Neural progenitor cell (in vitro differentiated cells): Measurements from ENCODE around the gene MBD4. TPM values are rescaled to one million over a fixed set of nuclear protein-coding genes. Genes with fewer than 3 reads are reported as not detected.

Experiments used
- DNase-seq: peaks from one replicate; pipeline ENCODE4 v3.0.0-alpha.2; 2016; ENCODE audit warnings: low spot score
- H2AFZ ChIP-seq: fragments of 200-600 bp; sonication (generic); replicated peaks from 2 replicates; pipeline ENCODE4 v1.6.1; 2016; ENCODE audit warnings: antibody characterized with exemption
- H3F3A ChIP-seq: fragments of 200-600 bp; sonication (generic); 2 replicates; pipeline ENCODE4 v1.6.1; 2016; ENCODE audit warnings: antibody characterized with exemption, low read depth
- H3K27ac ChIP-seq: fragments of 200-600 bp; sonication (generic); 2 replicates; pipeline ENCODE4 v1.5.1; 2016; ENCODE audit warnings: mild to moderate bottlenecking
- H3K27me3 ChIP-seq: fragments of 200-600 bp; sonication (generic); 2 replicates; pipeline ENCODE4 v1.6.1; 2016; ENCODE audit warnings: mild to moderate bottlenecking, moderate library complexity
- H3K36me3 ChIP-seq: fragments of 200-600 bp; sonication (generic); 2 replicates; pipeline ENCODE4 v1.5.1; 2016
- H3K4me1 ChIP-seq: fragments of 200-600 bp; sonication (generic); 2 replicates; pipeline ENCODE4 v1.6.1; 2016; ENCODE audit warnings: mixed run types
- H3K4me2 ChIP-seq: fragments of 200-600 bp; sonication (generic); 2 replicates; pipeline ENCODE4 v1.6.1; 2016
- H3K4me3 ChIP-seq: fragments of 200-600 bp; sonication (generic); 2 replicates; pipeline ENCODE4 v1.5.1; 2016
- H3K79me2 ChIP-seq: fragments of 200-600 bp; sonication (generic); 2 replicates; pipeline ENCODE4 v1.6.1; 2016; ENCODE audit warnings: low read depth
- H3K9ac ChIP-seq: fragments of 200-600 bp; sonication (generic); 2 replicates; pipeline ENCODE4 v1.6.1; 2016
- H3K9me3 ChIP-seq: fragments of 200-600 bp; sonication (generic); 2 replicates; pipeline ENCODE4 v1.5.1; 2016; ENCODE audit warnings: low read depth
- H4K20me1 ChIP-seq: fragments of 200-600 bp; sonication (generic); 2 replicates; pipeline ENCODE4 v1.6.1; 2016; ENCODE audit warnings: low read depth
- H3K27ac Mint-ChIP-seq: 3 replicates; pipeline ENCODE4 v1.8.0; 2021; ENCODE audit warnings: mixed read lengths
- H3K27me3 Mint-ChIP-seq: 2 replicates; pipeline ENCODE4 v1.8.0; 2022; ENCODE audit warnings: low read depth, mild to moderate bottlenecking, inconsistent platforms, moderate library complexity, mixed read lengths; ENCODE audit not compliant: insufficient read depth
- H3K36me3 Mint-ChIP-seq: 3 replicates; pipeline ENCODE4 v1.8.0; 2021; ENCODE audit warnings: mixed read lengths
- H3K4me1 Mint-ChIP-seq: 3 replicates; pipeline ENCODE4 v1.8.0; 2021; ENCODE audit warnings: mixed read lengths
- H3K4me3 Mint-ChIP-seq: 3 replicates; pipeline ENCODE4 v1.8.0; 2021; ENCODE audit warnings: mild to moderate bottlenecking, moderate library complexity, mixed read lengths
- H3K9me3 Mint-ChIP-seq: 3 replicates; pipeline ENCODE4 v1.8.0; 2020; ENCODE audit warnings: mixed read lengths
- EZH2 ChIP-seq: fragments of 200-600 bp; sonication (generic); IDR thresholded peaks from 2 replicates; pipeline ENCODE4 v1.6.1; 2017; ENCODE audit warnings: antibody characterized with exemption, mild to moderate bottlenecking, moderate library complexity
- EZH2phosphoT487 ChIP-seq: fragments of 200-600 bp; sonication (generic); IDR thresholded peaks from 2 replicates; pipeline ENCODE4 v1.6.1; 2017; ENCODE audit warnings: antibody characterized with exemption
- total RNA-seq: library from RNA; depleted of rRNA; stranded (reverse); fragments of >200 nt; gene quantifications from 2 replicates; pipeline ENCODE4 v1.2.3, GENCODE V29; 2015; ENCODE audit warnings: low replicate concordance
- TF ChIP-seq, protein P1 (sequence below): fragments of 200-600 bp; sonication (generic); IDR thresholded peaks from 2 replicates; pipeline ENCODE4 v1.5.1; 2017; ENCODE audit warnings: antibody characterized with exemption, mild to moderate bottlenecking

The MBD4 gene
- total RNA-seq, 1 donor from 2014 or later, result 46.3 TPM

DNA sequence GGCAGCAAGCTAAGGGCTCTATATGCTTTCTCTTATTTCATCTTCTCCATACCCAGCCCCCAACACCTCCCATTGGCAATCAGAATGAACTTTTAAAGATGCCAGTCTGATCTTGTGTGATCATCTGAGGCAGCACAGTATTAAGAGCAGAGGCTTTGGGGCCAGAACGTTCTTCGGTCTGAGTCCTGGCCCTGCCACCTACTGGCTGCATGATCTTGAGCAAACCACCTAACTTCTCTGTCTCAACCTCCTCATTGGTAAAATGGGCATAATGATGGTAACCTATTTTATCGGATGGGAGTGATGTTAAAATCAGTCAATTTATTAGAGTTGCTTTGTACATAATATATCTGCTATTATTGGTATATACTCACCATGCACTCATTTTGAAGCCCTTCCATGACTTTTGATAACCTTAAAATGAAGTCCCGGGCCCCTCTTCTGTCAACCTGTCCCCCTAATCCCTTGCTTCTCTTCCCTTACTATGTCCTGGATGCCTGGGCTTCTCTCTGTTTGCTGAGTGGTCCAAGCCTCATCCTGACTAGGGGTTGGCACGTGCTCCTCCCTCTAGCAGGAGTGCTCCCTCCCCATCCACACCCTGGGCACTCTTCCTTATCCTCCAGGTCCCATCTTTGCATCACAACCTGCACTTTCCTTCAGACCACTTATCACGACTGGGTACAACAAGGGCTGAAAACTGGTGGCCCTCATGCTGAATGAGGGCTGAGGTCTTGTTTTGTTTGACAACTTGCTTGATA is 17.6 kb downstream of the MBD4 start:
- Mint-ChIP-seq H3K36me3 (no peaks in the 10 kb centered on the region), H3K4me1 (peaks cover 24% of the 10 kb centered on the region), H3K27ac (no peak overlapping the region), H3K27me3 (peaks cover 10% of the 10 kb centered on the region), H3K9me3 (no peaks in the 10 kb centered on the region), H3K4me3 (no peak overlapping the region)
- no peaks in the 10 kb centered on the region for H3K9me3 ChIP-seq
- no peak overlapping the region for H3K4me3 ChIP-seq
- peaks cover 26% of the 10 kb centered on the region for H3K4me1 ChIP-seq
- H3F3A ChIP-seq, result peaks cover 16% of the 10 kb centered on the region
- H2AFZ ChIP-seq, result no peak overlapping the region
- no peak for TF ChIP-seq EZH2phosphoT487
- TF ChIP-seq, protein P1, sequence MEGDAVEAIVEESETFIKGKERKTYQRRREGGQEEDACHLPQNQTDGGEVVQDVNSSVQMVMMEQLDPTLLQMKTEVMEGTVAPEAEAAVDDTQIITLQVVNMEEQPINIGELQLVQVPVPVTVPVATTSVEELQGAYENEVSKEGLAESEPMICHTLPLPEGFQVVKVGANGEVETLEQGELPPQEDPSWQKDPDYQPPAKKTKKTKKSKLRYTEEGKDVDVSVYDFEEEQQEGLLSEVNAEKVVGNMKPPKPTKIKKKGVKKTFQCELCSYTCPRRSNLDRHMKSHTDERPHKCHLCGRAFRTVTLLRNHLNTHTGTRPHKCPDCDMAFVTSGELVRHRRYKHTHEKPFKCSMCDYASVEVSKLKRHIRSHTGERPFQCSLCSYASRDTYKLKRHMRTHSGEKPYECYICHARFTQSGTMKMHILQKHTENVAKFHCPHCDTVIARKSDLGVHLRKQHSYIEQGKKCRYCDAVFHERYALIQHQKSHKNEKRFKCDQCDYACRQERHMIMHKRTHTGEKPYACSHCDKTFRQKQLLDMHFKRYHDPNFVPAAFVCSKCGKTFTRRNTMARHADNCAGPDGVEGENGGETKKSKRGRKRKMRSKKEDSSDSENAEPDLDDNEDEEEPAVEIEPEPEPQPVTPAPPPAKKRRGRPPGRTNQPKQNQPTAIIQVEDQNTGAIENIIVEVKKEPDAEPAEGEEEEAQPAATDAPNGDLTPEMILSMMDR, result no peak
- TF ChIP-seq EZH2, result no peak
- no peak overlapping the region for H3K27ac ChIP-seq
- H3K4me2 ChIP-seq, result no peak overlapping the region
- no peaks in the 10 kb centered on the region for H3K79me2 ChIP-seq
- no peak for DNase-seq
- no peaks in the 10 kb centered on the region for H4K20me1 ChIP-seq
- H3K36me3 ChIP-seq, result no peaks in the 10 kb centered on the region
- peaks cover 3% of the 10 kb centered on the region for H3K27me3 ChIP-seq
- no peak overlapping the region for H3K9ac ChIP-seq

- Histone ChIP-seq H3K4me2 (no peak overlapping the region), H3K4me1 (peaks cover 26% of the 10 kb centered on the region), H3K27ac (no peak overlapping the region), H3K27me3 (no peaks in the 10 kb centered on the region), H3K36me3 (no peaks in the 10 kb centered on the region), H3F3A (peaks cover 16% of the 10 kb centered on the region), H2AFZ (no peak overlapping the region), H4K20me1 (no peaks in the 10 kb centered on the region), H3K79me2 (no peaks in the 10 kb centered on the region), H3K4me3 (no peak overlapping the region), H3K9ac (no peak overlapping the region), H3K9me3 (no peaks in the 10 kb centered on the region)
- no peaks in the 10 kb centered on the region for H3K36me3 Mint-ChIP-seq
- no peak overlapping the region for H3K27ac Mint-ChIP-seq
- TF ChIP-seq EZH2, result no peak
- TF ChIP-seq EZH2phosphoT487, result no peak
- TF ChIP-seq, protein P1, result no peak
- H3K27me3 Mint-ChIP-seq, result peaks cover 10% of the 10 kb centered on the region
- peak overlapping the region; percentile 50 for H3K4me3 Mint-ChIP-seq
- H3K9me3 Mint-ChIP-seq, result no peaks in the 10 kb centered on the region
- H3K4me1 Mint-ChIP-seq, result peaks cover 23% of the 10 kb centered on the region
- no peak for DNase-seq
Measured at GRCh38 chr3:129421236-129421883, 18.4 kb downstream of the MBD4 start.

GRCh38 chr3:129419476-129419875 is 20.3 kb downstream of the MBD4 start:
- no peak overlapping the region for H3K4me3 Mint-ChIP-seq
- Histone ChIP-seq H3K9me3 (no peaks in the 10 kb centered on the region), H3K9ac (no peak overlapping the region), H3K4me2 (no peak overlapping the region), H3K79me2 (no peaks in the 10 kb centered on the region), H3K4me1 (peaks cover 14% of the 10 kb centered on the region), H3F3A (peaks cover 8% of the 10 kb centered on the region), H3K4me3 (no peak overlapping the region), H2AFZ (no peak overlapping the region), H3K27ac (no peak overlapping the region), H3K36me3 (no peaks in the 10 kb centered on the region), H4K20me1 (no peaks in the 10 kb centered on the region), H3K27me3 (no peaks in the 10 kb centered on the region)
- peaks cover 6% of the 10 kb centered on the region for H3K27me3 Mint-ChIP-seq
- no peak for TF ChIP-seq EZH2phosphoT487
- no peak for TF ChIP-seq EZH2
- TF ChIP-seq, protein P1, result no peak
- H3K27ac Mint-ChIP-seq, result no peak overlapping the region
- peaks cover 9% of the 10 kb centered on the region for H3K4me1 Mint-ChIP-seq
- H3K9me3 Mint-ChIP-seq, result no peaks in the 10 kb centered on the region
- no peaks in the 10 kb centered on the region for H3K36me3 Mint-ChIP-seq
- DNase-seq, result no peak
